ENCODE measurements around the gene LGALS16. TPM values are rescaled to one million over a fixed set of nuclear protein-coding genes. Genes with fewer than 3 reads are reported as not detected.

LGALS16 gene
- total and polyA plus RNA-seq, 10 of the 15 experiments (the other 5 are each of a cell fraction or from before 2014, with no cell fraction given), result not detected

DNA sequence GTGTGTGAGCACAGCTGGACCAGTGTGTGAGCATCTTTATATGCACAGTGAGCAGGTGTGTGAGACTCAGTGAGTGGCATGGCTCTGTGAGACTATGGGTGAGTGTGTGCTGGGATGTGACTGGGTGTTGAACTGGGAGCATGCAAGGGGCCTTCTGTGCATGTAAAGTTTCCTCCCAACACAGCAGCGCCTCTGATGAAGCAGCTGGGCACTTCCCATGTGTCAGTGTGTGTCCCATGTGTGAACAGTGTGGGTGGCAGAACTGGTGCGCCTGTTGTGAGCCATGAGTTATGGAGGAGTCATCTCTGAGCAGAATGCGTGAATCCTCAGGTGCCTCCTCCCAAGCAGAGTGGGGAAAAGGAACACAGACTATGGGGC lies 24.1 kb downstream of the LGALS16 start:
- ChIA-PET SMC1A (ENCODE audit: uncharacterized antibody, unreplicated experiment) (interaction anchor here (1.1 to 10.7 kb wide), 4 partner anchors 20 to 164 kb away, joined by 4 to 266 read pairs (median 26); partner anchors contain the start of gene FBL), POLR2A (interaction anchor here (0.7 to 3.4 kb wide), 5 partner anchors 13 to 167 kb away, joined by 3 to 16 read pairs (median 3); partner anchors contain the start of gene FBL), RAD21 (ENCODE audit: unreplicated experiment) (interaction anchor here (1.0 to 8.6 kb wide), 5 partner anchors 19 to 166 kb away, joined by 3 to 234 read pairs (median 11); partner anchors contain the start of genes FBL and LGALS14), CTCF (interaction anchor here (1.0 to 9.7 kb wide), 7 partner anchors 21 to 164 kb away, joined by 3 to 136 read pairs (median 4); partner anchors contain the start of gene LGALS14)
- peaks cover 61% of the 10 kb centered on the region for H3K4me1 ChIP-seq (ENCODE audit: control insufficient read depth, insufficient read depth, low read length)
- WGBS (ENCODE audit: insufficient coverage, insufficient replicate concordance, low lambda C conversion rate, missing lambda C conversion rate), result 9% methylated on average over 3 of the region's 3 CpGs
- peak overlapping the region; percentile 98 for H3K27ac ChIP-seq (ENCODE audit: control insufficient read depth, insufficient read depth)
- H3K4me3 ChIP-seq, result peak overlapping the region; percentile 86
- H3K9me3 ChIP-seq (replicated peaks; ENCODE audit: control insufficient read depth, insufficient read depth, low read length), result no peaks in the 10 kb centered on the region
- DNase-seq (ENCODE audit: low read depth, low spot score), result no peak
- H3K27me3 ChIP-seq (replicated peaks in 1 of 2; ENCODE audit: control insufficient read depth in 2 of 2, insufficient read depth in 2 of 2, low read length in 1 of 2), result no peaks in the 10 kb centered on the region
- peak overlapping the region; percentile 98 for H3K4me2 ChIP-seq (ENCODE audit: control insufficient read depth, insufficient read depth)
- H2AFZ ChIP-seq (ENCODE audit: control insufficient read depth, low read depth, low read length), result peak overlapping the region; percentile 20; the same call in 1 of the 2 replicates
- BruUV-seq (replicated peaks), result TSS peak; percentile 83
- no peaks in the 10 kb centered on the region for H4K20me1 ChIP-seq (ENCODE audit: control insufficient read depth, insufficient read depth)
- peak; percentile 43 for ATAC-seq
- H3K36me3 ChIP-seq (ENCODE audit: control insufficient read depth in 2 of 2, insufficient read depth in 2 of 2, low read length in 1 of 2), result peaks cover 0 to 11% of the 10 kb centered on the region in 2 experiments; a peak in 1 of 4 replicates
- H3K79me2 ChIP-seq (ENCODE audit: control insufficient read depth, insufficient read depth, low read length), result peaks cover 23% of the 10 kb centered on the region
- in situ Hi-C loops (cut with MboI), result loop anchor here (5.0 kb wide), 1 partner anchor 158 kb away; no protein-coding TSS in a partner anchor
- no peak for FAIRE-seq
- peak overlapping the region; percentile 97 for H3K9ac ChIP-seq (ENCODE audit: control insufficient read depth, insufficient read depth, low read length)
- intact Hi-C loops (cut with micrococcal nuclease; ENCODE audit: unreplicated experiment), result loop anchor here (1.0 to 5.0 kb wide), 3 partner anchors 21 to 293 kb away; partner anchors contain the start of gene PSMC4
- TF ChIP-seq SREBF1 (IDR thresholded peaks at IDR 0.05; ENCODE audit: low read length) (no peak), MXI1 (IDR thresholded peaks at IDR 0.05; ENCODE audit: low read depth, low read length) (no peak), ZNF217 (IDR thresholded peaks at IDR 0.05) (no peak), KLF5 (IDR thresholded peaks at IDR 0.05; ENCODE audit: partially characterized antibody) (no peak), KDM1A (IDR thresholded peaks at IDR 0.05; ENCODE audit: borderline replicate concordance) (no peak), NR2F1 (conservative IDR thresholded peaks at IDR 0.05) (no peak), EZH2 (IDR thresholded peaks at IDR 0.05; ENCODE audit: borderline replicate concordance, control insufficient read depth, low read depth, low read length) (no peak), HCFC1 (IDR thresholded peaks at IDR 0.05; ENCODE audit: low read length) (no peak), RCOR1 (conservative IDR thresholded peaks at IDR 0.05; ENCODE audit: low read depth, low read length) (no peak), PML (IDR thresholded peaks at IDR 0.05; ENCODE audit: low read length) (no peak), ZNF622 (IDR thresholded peaks at IDR 0.05) (no peak), POU2F2 (IDR thresholded peaks at IDR 0.05; ENCODE audit: borderline replicate concordance, low read depth, low read length) (peak; percentile 27; the same call in 1 of the 3 replicates), NFIC (IDR thresholded peaks at IDR 0.05; ENCODE audit: low read depth, low read length) (no peak), SMARCA5 (IDR thresholded peaks at IDR 0.05) (0 out of 2 replicates have a peak, but pooled peaks have one; percentile 39), JUNB (IDR thresholded peaks at IDR 0.05) (no peak), ASH2L (IDR thresholded peaks at IDR 0.05; ENCODE audit: borderline replicate concordance, low read depth) (no peak), ZNF274 (IDR thresholded peaks at IDR 0.05; ENCODE audit: insufficient read depth, insufficient read length) (no peak), IKZF1 (conservative IDR thresholded peaks at IDR 0.05) (peak; percentile 63), ZZZ3 (IDR thresholded peaks at IDR 0.05; ENCODE audit: control insufficient read depth, insufficient read length, low read depth) (no peak), LARP7 (IDR thresholded peaks at IDR 0.05) (peak; percentile 71; the same call in 1 of the 2 replicates)
- TF ChIP-seq, protein P1, sequence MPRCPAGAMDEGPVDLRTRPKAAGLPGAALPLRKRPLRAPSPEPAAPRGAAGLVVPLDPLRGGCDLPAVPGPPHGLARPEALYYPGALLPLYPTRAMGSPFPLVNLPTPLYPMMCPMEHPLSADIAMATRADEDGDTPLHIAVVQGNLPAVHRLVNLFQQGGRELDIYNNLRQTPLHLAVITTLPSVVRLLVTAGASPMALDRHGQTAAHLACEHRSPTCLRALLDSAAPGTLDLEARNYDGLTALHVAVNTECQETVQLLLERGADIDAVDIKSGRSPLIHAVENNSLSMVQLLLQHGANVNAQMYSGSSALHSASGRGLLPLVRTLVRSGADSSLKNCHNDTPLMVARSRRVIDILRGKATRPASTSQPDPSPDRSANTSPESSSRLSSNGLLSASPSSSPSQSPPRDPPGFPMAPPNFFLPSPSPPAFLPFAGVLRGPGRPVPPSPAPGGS (IDR thresholded peaks at IDR 0.05; ENCODE audit: borderline replicate concordance, insufficient read depth, low read depth, low read length, poor library complexity, severe bottlenecking), result peak; percentile 80
- TF ChIP-seq, protein P2, sequence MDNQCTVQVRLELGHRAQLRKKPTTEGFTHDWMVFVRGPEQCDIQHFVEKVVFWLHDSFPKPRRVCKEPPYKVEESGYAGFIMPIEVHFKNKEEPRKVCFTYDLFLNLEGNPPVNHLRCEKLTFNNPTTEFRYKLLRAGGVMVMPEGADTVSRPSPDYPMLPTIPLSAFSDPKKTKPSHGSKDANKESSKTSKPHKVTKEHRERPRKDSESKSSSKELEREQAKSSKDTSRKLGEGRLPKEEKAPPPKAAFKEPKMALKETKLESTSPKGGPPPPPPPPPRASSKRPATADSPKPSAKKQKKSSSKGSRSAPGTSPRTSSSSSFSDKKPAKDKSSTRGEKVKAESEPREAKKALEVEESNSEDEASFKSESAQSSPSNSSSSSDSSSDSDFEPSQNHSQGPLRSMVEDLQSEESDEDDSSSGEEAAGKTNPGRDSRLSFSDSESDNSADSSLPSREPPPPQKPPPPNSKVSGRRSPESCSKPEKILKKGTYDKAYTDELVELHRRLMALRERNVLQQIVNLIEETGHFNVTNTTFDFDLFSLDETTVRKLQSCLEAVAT (IDR thresholded peaks at IDR 0.05), result peak; percentile 37; the same call in 1 of the 2 replicates
- TF ChIP-seq, protein P3, sequence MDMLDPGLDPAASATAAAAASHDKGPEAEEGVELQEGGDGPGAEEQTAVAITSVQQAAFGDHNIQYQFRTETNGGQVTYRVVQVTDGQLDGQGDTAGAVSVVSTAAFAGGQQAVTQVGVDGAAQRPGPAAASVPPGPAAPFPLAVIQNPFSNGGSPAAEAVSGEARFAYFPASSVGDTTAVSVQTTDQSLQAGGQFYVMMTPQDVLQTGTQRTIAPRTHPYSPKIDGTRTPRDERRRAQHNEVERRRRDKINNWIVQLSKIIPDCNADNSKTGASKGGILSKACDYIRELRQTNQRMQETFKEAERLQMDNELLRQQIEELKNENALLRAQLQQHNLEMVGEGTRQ (IDR thresholded peaks at IDR 0.05; ENCODE audit: borderline replicate concordance, low read depth, low read length), result no peak

All from GM12878 (cell line).